Activated B cell treated with CpG ODN at 0.5 μM for 24 hours (primary cell): Measurements from ENCODE around the gene CGN. TPM values are rescaled to one million over a fixed set of nuclear protein-coding genes. Genes with fewer than 3 reads are reported as not detected.

ENCODE experiments used
- ATAC-seq: fragments of 200-7000 bp; cut with Tn5 transposase; one replicate; pipeline ENCODE4 v1.10.0; 2021; ENCODE audit warnings: low read depth, mild to moderate bottlenecking, moderate library complexity
- CTCF ChIA-PET: fragments of 350-600 bp; sonication (Branson Sonifier 250); formaldehyde crosslinking; loops from one replicate; lab custom pipeline; 2021; ENCODE audit warnings: antibody characterized with exemption; lab: Charles Lee
- POLR2A ChIA-PET: fragments of 350-600 bp; sonication (Branson Sonifier 250); formaldehyde crosslinking; loops from one replicate; lab custom pipeline; 2021; ENCODE audit warnings: antibody characterized with exemption; lab: Charles Lee
- DNase-seq: peaks from one replicate; pipeline ENCODE4 v3.0.0; 2022
- H3K27ac Mint-ChIP-seq: one replicate; pipeline ENCODE4 v1.8.0; 2020; ENCODE audit warnings: mixed read lengths
- H3K27me3 Mint-ChIP-seq: one replicate; pipeline ENCODE4 v1.8.0; 2021; ENCODE audit warnings: mixed read lengths
- H3K36me3 Mint-ChIP-seq: one replicate; pipeline ENCODE4 v1.8.0; 2021; ENCODE audit warnings: low read depth, mixed read lengths
- H3K4me1 Mint-ChIP-seq: one replicate; pipeline ENCODE4 v1.8.0; 2021; ENCODE audit warnings: mixed read lengths
- H3K4me3 Mint-ChIP-seq: one replicate; pipeline ENCODE4 v1.8.0; 2020; ENCODE audit warnings: mild to moderate bottlenecking, mixed read lengths
- H3K9me3 Mint-ChIP-seq: one replicate; pipeline ENCODE4 v1.8.0; 2020; ENCODE audit warnings: mixed read lengths
- intact Hi-C: fragments of 100-400 bp; cut with micrococcal nuclease; formaldehyde crosslinking; loops from one replicate; pipeline ENCODE4 v1.15.1; 2024
- total RNA-seq: library from RNA; stranded (reverse); gene quantifications from 2 replicates; pipeline ENCODE4 v1.2.3, GENCODE V29; 2022
- TF ChIP-seq, protein P1 (sequence below): fragments of 200-600 bp; IDR thresholded peaks from one replicate; pipeline ENCODE4 v1.8.0; 2022; ENCODE audit warnings: antibody characterized with exemption, mild to moderate bottlenecking

CGN gene
- total RNA-seq, 1 donor from 2014 or later = 0.22 TPM

DNA sequence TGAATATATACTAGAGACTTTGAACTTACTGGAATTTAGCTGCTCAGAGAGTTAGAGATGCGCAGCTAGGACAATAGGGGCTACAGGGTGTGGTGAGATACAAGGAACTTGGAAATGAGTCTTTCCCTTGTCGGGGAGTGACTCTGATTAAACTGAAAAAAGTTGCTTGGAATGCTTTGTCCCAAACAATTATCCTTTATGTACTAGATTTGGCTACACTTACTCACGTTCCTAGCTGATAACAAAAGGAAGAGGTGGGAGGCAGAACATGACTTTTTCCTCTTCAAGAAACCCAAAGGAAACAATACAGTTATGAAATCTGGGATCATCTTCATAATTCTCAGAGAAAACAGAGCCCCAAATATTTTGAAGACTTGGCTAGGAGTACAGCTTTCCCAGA is 6.9 kb upstream of the CGN start:
- DNase-seq (no peak), ATAC-seq (no peak)
- Mint-ChIP-seq H3K27ac (no peak overlapping the region), H3K36me3 (no peaks in the 10 kb centered on the region), H3K27me3 (peaks cover 2% of the 10 kb centered on the region), H3K4me1 (no peaks in the 10 kb centered on the region), H3K9me3 (no peaks in the 10 kb centered on the region), H3K4me3 (no peak overlapping the region)
- intact Hi-C loops = no loop called here
- CTCF ChIA-PET = no interaction called here
- TF ChIP-seq, protein P1, sequence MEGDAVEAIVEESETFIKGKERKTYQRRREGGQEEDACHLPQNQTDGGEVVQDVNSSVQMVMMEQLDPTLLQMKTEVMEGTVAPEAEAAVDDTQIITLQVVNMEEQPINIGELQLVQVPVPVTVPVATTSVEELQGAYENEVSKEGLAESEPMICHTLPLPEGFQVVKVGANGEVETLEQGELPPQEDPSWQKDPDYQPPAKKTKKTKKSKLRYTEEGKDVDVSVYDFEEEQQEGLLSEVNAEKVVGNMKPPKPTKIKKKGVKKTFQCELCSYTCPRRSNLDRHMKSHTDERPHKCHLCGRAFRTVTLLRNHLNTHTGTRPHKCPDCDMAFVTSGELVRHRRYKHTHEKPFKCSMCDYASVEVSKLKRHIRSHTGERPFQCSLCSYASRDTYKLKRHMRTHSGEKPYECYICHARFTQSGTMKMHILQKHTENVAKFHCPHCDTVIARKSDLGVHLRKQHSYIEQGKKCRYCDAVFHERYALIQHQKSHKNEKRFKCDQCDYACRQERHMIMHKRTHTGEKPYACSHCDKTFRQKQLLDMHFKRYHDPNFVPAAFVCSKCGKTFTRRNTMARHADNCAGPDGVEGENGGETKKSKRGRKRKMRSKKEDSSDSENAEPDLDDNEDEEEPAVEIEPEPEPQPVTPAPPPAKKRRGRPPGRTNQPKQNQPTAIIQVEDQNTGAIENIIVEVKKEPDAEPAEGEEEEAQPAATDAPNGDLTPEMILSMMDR = no peak
- POLR2A ChIA-PET = no interaction called here

DNA sequence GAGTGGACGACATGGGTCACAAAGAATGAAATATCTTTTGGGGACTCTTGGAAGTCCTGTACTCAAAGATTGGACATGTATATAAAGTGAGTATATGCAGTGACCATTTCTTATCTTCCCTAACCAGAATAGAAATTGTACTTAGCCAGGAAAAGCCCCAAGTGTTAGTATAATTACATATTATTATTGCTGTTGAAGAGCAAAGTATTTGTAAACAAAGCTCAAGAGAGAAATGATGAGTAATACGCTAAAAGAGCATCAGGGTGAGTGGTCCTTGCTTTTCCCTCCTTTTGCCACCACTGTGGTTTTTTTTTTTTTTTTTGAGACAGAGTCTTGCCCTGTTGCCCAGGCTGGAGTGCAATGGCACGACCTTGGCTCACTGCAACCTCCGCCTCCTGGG is 6.4 kb upstream of the CGN start:
- intact Hi-C loops = no loop called here
- ChIA-PET POLR2A (no interaction called here), CTCF (no interaction called here)
- no peak overlapping the region for H3K4me3 Mint-ChIP-seq
- no peak overlapping the region for H3K27ac Mint-ChIP-seq
- H3K9me3 Mint-ChIP-seq = no peaks in the 10 kb centered on the region
- TF ChIP-seq, protein P1 = no peak
- H3K27me3 Mint-ChIP-seq = peaks cover 2% of the 10 kb centered on the region
- no peaks in the 10 kb centered on the region for H3K36me3 Mint-ChIP-seq
- DNase-seq (no peak), ATAC-seq (no peak)
- no peaks in the 10 kb centered on the region for H3K4me1 Mint-ChIP-seq

DNA sequence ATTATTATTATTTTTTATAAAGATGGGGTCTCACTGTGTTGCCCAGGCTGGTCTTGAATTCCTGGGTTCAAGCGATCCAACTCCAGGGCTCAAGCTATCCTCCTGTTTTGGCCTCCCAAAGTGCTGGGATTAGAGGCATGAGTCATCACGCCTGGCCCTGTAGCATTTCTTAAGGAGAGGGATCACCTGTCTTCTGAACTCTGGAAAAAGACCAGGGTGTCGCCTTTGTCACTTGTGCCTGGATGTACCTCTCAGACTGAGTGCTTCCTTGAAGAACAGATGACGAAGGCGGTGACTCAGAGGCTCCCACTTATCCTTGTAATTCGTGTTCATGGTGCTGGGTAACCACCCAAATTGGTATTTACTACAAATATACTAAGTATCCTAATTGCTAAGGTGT is 2.4 kb upstream of the CGN start:
- H3K36me3 Mint-ChIP-seq = no peaks in the 10 kb centered on the region

DNA sequence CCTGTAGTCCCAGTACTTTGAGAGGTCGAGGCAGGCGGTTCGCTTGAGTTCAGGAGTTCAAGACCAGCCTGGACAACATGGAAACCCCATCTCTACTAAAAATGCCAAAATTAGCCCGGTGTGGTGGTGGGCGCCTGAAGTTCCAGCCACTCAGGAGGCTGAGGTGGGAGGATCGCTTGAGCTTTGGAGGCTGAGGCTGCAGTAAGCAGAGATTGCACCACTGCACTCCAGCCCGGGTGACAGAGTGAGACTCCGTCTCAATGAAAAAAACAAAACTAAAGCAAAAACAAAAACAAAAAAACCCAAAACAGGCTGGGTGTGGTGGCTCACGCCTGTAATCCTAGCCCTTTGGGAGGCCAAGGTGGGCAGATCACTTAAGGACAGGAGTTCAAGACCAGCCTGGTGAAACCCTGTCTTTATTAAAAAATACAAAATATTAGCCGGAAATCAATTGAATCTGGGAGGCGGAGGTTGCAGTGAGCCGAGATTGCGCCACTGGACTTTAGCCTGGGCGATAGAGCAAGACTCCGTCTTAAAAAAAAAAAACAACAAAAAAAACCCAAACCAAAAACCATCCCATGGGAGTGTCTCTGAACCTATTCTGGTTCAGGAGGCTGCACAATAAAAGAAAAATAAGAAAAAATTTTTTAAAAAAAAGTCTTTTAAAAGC is 1.7 kb upstream of the CGN start:
- no peaks in the 10 kb centered on the region for H3K27me3 Mint-ChIP-seq
- no peak overlapping the region for H3K27ac Mint-ChIP-seq
- no peaks in the 10 kb centered on the region for H3K36me3 Mint-ChIP-seq
- H3K4me1 Mint-ChIP-seq = peaks cover 19% of the 10 kb centered on the region
- H3K9me3 Mint-ChIP-seq = no peaks in the 10 kb centered on the region
- POLR2A ChIA-PET = no interaction called here
- ATAC-seq (no peak), DNase-seq (no peak)
- CTCF ChIA-PET = no interaction called here
- H3K4me3 Mint-ChIP-seq = peak overlapping the region; percentile 19
- TF ChIP-seq, protein P1 = no peak
- intact Hi-C loops = loop anchor here (2.0 kb wide), 1 partner anchor 51 kb away; the partner anchor contains the start of gene POGZ

More for the DNA sequence above, 2.4 kb upstream of the CGN start:
- H3K27ac Mint-ChIP-seq = no peak overlapping the region
- ChIA-PET CTCF (no interaction called here), POLR2A (no interaction called here)
- no peaks in the 10 kb centered on the region for H3K9me3 Mint-ChIP-seq
- intact Hi-C loops = no loop called here
- no peaks in the 10 kb centered on the region for H3K27me3 Mint-ChIP-seq
- peak overlapping the region; percentile 19 for H3K4me3 Mint-ChIP-seq
- peaks cover 19% of the 10 kb centered on the region for H3K4me1 Mint-ChIP-seq
- ATAC-seq (no peak), DNase-seq (no peak)
- TF ChIP-seq, protein P1 = no peak

DNA sequence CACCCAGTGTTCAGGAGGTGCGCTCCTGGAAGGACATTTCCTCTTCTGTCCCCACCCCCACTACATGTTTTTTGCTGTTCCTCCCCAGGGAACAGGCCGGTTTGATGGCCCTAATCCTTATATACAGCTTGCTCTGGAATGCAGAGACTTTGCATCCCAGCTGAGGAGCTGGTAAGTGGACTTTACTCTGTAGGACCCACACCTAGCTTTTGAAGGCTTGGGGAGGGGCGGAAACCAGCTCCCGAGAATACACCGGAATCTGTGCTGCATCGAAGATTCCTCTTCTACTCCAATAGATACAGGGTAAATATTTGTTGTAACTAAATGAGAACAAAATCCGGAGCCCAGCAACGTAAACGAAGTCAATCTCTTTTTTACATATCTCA is 1.2 kb upstream of the CGN start:
- Mint-ChIP-seq H3K27ac (no peak overlapping the region), H3K36me3 (no peaks in the 10 kb centered on the region), H3K4me1 (peaks cover 19% of the 10 kb centered on the region), H3K9me3 (no peaks in the 10 kb centered on the region), H3K27me3 (no peaks in the 10 kb centered on the region), H3K4me3 (peak overlapping the region; percentile 87)
- TF ChIP-seq, protein P1 = no peak
- DNase-seq (no peak), ATAC-seq (no peak)
- CTCF ChIA-PET = no interaction called here
- POLR2A ChIA-PET = no interaction called here
- intact Hi-C loops = loop anchor here (2.0 kb wide), 1 partner anchor 51 kb away; the partner anchor contains the start of gene POGZ
